Astrocyte (in vitro differentiated cells and primary cell): ENCODE data around the gene NCAPG2.

ENCODE experiments used
- EZH2 ChIP-seq: IDR thresholded peaks from 2 replicates; pipeline ENCODE4 v1.6.1; 2012; ENCODE audit warnings: mild to moderate bottlenecking, low read length, inconsistent platforms; ENCODE audit not compliant: insufficient read depth
- TF ChIP-seq, protein P1 (sequence below): IDR thresholded peaks from 2 replicates; pipeline ENCODE4 v1.5.1; 2011; ENCODE audit warnings: low read depth, mild to moderate bottlenecking, inconsistent platforms, low read length, moderate library complexity; ENCODE audit not compliant: insufficient read depth

DNA sequence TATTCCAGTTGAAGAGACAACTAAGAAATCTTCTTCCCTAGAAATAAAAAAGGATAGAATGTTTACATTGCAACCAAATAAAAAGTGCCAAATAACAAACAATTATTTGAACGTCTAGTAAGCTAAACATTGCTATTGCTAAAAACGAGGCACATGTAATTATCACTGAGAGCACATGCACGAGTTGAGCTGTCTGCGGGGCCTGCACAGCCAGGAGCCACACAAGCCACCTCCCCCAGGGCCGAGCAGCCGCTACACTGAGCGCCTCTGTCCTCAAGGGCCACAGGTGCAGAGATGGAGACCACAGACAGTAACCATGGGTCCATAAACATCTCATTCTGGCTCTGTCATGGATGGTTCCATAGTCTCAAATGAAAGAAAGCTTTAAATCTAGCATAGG is 17.2 kb downstream of the NCAPG2 start:
- TF ChIP-seq, protein P1, sequence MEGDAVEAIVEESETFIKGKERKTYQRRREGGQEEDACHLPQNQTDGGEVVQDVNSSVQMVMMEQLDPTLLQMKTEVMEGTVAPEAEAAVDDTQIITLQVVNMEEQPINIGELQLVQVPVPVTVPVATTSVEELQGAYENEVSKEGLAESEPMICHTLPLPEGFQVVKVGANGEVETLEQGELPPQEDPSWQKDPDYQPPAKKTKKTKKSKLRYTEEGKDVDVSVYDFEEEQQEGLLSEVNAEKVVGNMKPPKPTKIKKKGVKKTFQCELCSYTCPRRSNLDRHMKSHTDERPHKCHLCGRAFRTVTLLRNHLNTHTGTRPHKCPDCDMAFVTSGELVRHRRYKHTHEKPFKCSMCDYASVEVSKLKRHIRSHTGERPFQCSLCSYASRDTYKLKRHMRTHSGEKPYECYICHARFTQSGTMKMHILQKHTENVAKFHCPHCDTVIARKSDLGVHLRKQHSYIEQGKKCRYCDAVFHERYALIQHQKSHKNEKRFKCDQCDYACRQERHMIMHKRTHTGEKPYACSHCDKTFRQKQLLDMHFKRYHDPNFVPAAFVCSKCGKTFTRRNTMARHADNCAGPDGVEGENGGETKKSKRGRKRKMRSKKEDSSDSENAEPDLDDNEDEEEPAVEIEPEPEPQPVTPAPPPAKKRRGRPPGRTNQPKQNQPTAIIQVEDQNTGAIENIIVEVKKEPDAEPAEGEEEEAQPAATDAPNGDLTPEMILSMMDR = no peak
- TF ChIP-seq EZH2 = no peak
